HG03442 (cell line): ENCODE measurements around the gene RAB40C.

ENCODE experiments used
- ATAC-seq: cut with Tn5 transposase; IDR thresholded peaks from one replicate; pipeline ENCODE4 v1.9.1; 2021; ENCODE audit warnings: mild to moderate bottlenecking, moderate library complexity; ENCODE audit not compliant: unreplicated experiment

Gene RAB40C

DNA sequence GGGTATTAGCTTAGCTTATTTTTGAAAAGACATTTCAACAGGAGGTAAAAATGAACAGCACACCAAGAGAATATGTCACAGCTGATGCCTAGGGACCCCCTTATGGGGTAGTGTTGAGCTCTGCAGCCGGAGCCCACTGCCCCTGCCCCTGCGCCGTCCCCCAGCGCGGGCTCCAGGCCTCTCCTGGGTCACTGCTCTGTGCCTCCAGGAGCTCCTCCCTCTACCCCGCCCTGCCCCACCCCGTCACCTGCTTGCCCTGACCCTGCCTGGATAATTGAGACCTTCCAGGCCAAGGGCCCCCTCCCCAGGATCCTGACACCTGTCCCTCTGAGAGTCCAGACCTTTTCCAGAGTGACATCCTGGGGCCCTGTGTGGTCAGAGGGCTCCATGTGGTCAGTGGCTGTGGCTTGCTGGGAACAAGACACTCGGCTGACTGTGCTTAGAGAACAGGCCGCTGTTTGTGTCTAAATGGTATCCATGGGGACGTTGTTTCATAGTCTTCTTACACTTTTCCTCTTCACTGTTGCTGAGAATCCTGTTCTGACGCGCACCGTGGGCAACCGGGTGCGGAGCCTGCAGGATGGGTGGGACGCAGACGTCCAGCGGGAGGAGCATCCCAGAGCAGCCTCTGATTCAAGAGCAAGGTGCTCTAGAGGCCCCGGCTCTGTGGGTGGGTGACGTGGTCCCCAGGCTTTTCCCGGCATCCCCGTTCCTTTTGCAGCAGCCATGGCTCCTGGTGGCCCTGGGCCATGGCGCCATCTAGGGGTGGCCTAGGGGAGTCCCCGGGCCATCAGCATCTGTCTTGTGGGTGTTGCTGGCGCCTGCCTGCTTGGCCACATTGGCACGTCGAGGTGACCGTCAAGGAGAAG, 20.9 kb downstream of the RAB40C start:
- no peak for ATAC-seq

- ATAC-seq = no peak
These were observed 25.3 kb downstream of the RAB40C start for GRCh38 chr16:615122-615521.

- no peak for ATAC-seq
These were observed 27.1 kb downstream of the RAB40C start for GRCh38 chr16:616733-617586.

DNA sequence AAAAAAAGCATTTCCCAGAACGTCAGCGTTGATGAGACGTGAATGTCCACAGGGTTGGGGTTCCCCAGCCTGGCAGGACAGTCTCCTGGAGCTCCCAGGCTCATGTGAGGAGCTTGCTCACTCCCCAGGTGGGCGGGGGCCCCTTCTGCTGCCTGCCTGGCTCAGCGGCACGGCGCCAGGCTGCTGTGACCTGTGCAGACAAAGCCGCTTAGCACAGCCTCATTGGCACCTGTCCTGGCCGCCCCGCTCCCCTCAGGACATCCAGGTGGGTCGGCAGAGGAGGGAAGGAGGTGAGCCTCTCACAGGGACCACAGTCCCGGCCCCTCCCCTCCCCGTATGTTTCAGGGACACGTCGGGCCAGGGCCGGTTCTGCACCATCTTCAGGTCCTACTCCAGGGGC, 28.0 kb downstream of the RAB40C start:
- ATAC-seq = no peak

DNA sequence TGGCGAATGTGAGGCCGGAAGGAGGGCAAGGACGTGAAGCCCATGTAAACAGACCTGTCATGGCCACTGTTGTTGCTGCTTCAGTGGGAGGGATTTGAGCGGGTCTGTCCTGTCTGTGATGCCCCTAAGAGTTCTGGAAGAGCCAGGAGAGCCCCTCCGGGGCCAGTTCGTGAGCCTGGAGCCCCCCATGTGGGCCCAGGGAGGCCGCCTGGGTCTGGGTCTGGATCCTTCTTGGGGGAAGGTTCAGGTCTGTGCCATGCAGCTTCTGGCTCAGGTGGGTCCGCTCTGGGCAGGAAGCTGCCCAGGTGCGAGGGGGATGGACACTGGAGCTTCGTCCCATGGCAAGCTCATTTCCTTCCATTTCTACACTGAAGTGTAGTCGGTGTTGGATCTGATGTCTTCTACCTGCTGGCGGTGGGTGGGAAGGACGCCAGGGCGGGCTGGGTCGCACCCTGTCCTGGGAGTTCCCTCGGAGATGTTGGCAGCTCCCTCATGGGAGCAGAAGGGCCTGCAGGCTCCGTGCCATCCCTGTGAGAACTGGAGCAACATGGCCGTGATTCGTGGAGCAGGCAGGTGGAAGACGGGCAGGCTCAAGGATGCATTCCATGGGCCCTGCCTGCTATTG, 29.7 kb downstream of the RAB40C start:
- no peak for ATAC-seq

GRCh38 chr16:620700-621525, 31.0 kb downstream of the RAB40C start:
- ATAC-seq = no peak

DNA sequence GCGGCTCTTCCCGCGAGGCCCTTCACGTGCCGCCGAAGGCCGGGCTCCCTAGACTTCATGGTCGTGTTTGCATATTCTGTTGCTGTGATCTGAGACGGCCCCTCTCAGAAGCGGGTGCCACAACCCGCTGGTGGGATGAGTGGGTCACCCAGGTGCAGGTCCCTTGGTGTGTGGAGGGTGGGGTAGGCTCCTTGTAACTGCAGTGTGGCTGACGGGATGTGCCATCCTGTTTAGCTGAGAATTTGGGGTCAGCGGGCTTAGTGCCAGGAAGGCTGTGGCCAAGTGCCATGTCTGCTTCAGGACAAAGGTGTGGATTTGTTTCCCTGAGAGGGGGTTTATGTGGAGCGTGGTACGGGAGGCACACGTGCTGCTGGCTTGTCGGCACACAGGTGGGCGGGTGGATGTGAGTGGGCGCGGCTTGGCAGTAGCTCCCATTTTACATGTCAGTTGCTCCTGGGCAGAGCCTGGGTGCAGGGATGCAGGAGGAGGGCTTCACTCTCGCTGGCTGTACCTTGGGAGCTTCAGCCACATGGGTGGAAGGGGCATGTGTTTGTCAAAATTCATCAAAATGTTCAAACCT, 31.8 kb downstream of the RAB40C start:
- no peak for ATAC-seq

DNA sequence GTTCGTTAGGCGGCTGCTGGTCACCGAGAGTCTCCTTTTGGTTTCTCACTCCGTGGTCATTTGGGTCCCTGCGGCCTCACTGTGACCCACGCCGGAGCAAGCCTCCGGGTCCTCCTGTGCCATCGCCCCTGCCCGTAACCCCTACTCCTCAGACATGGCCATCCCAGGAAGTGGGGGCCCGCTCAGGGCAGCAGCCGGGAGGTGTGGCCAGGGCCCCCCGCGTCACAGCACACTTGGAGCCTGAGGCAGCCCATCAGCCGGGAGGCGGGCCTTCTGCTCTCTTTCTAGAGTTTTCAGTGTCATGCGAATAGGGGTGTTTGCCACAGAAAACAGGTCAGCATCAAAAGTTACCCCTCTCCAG, 33.0 kb downstream of the RAB40C start:
- ATAC-seq = no peak

GRCh38 chr16:624526-625070, 34.7 kb downstream of the RAB40C start:
- no peak for ATAC-seq

GRCh38 chr16:625117-625976, 35.5 kb downstream of the RAB40C start:
- ATAC-seq = no peak

DNA sequence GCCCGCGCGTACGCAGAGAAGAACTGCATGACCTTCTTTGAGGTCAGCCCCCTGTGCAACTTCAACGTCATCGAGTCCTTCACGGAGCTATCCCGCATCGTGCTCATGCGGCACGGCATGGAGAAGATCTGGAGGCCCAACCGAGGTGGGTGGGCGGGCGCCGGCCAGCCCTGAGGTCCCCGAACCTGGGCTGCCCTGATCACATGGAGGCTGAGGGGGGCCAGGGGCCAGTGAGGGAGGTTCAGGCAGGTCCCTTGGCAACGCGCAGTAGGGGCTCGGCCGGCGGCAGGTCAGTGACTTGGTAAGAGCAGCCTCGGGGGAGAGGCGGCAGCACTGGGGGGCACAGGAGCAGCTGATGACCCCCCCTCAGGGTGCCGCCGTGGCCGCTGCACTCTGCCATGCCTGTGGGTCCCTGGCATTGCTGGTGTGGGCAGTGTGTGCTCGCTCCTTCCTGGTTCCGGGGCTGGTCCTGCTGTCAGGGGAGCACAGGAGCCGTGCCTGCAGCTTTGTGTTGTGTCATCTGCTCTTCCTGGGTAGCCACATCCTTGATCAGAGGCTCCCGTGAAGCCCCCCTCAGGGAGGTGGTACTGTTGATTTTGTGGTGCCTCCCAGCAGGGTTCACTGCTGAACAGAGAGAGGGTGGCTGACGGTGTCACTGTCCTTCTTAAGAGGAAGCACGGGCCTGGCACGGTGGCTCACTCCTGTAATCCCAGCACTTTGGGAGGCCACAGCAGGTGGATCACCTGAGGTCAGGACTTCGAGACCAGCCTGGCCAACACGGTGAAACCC, 36.3 kb downstream of the RAB40C start:
- no peak for ATAC-seq

- ATAC-seq = no peak
These were observed 37.1 kb downstream of the RAB40C start for GRCh38 chr16:626787-627453.

- ATAC-seq = no peak
These were observed 37.8 kb downstream of the RAB40C start for GRCh38 chr16:627454-628239.

GRCh38 chr16:628321-629061, 38.6 kb downstream of the RAB40C start:
- no peak for ATAC-seq

- no peak for ATAC-seq
These were observed 39.4 kb downstream of the RAB40C start for GRCh38 chr16:629185-629832.

- ATAC-seq = no peak
These were observed 40.0 kb downstream of the RAB40C start for GRCh38 chr16:629833-630248.
